Muscle of leg (tissue), 11 donors: ENCODE data around the gene SLC6A6. TPM values are rescaled to one million over a fixed set of nuclear protein-coding genes. Genes with fewer than 3 reads are reported as not detected.

Source experiments
- DNase-seq: peaks from one replicate; pipeline ENCODE4 v3.0.0; 2013
- H3K27ac ChIP-seq: one replicate; pipeline ENCODE4 v1.5.1; 2013; ENCODE audit warnings: mild to moderate bottlenecking, low read length, control low read depth
- H3K27me3 ChIP-seq: one replicate; pipeline ENCODE4 v1.6.1; 2013; ENCODE audit warnings: low read length; ENCODE audit not compliant: control insufficient read depth, insufficient read depth
- H3K36me3 ChIP-seq: one replicate; pipeline ENCODE4 v1.6.1; 2013; ENCODE audit warnings: low read length; ENCODE audit not compliant: control insufficient read depth, insufficient read depth
- H3K4me1 ChIP-seq: one replicate; pipeline ENCODE4 v1.6.1; 2013; ENCODE audit warnings: low read length; ENCODE audit not compliant: control insufficient read depth, insufficient read depth
- H3K4me3 ChIP-seq: one replicate; pipeline ENCODE4 v1.5.1; 2013; ENCODE audit warnings: low read length, control low read depth
- H3K9me3 ChIP-seq: replicated peaks from 2 replicates; pipeline ENCODE4 v1.6.1; 2013; ENCODE audit warnings: low read depth, low read length; ENCODE audit not compliant: control insufficient read depth
- WGBS: methylation state at CpG from one replicate; pipeline ENCODE4 v1.1.5; 2013; ENCODE audit warnings: missing lambda C conversion rate; ENCODE audit not compliant: insufficient coverage; 5-methylcytosine and 5-hydroxymethylcytosine counted together
- polyA plus RNA-seq, 8 donors: library from polyadenylated mRNA; unstranded; fragments of 120-200 nt; gene quantifications; one replicate each; pipeline versions ENCODE4 v1.2.1 to v1.2.3, GENCODE V29; 2013; ENCODE audit warnings: inconsistent platforms in 1 of 8, low replicate concordance in 1 of 8; ENCODE audit not compliant: insufficient read length in 8 of 8, insufficient read depth in 1 of 8
- total RNA-seq: library from RNA; stranded (reverse); fragments of 120-200 nt; gene quantifications from one replicate; pipeline ENCODE4 v1.2.4, GENCODE V29; 2013

Gene SLC6A6
- total and polyA plus RNA-seq, 9 donors = 2.6 to 4.7 (median 4.0) TPM

DNA sequence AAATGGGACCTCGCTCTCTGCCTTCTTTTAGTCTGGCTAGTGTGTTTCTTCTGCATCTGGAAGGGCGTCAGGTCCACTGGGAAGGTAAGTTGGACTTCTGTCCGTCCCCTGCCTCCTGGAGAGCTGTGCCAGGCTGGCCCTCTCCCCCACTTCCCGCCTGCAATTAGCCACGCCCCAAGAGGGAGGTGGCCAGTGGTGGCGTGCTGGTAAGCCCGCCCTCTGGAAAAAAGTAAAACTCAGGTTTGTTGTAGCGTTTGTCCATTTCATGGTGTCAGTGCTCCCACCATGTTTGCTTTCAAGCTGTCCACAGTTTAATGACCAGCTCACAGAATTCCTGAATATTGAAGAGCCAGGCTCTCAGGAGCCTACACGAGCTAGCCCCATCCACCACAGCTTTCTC lies 55.6 kb downstream of the SLC6A6 start:
- H3K4me1 ChIP-seq = peaks cover 43% of the 10 kb centered on the region
- H3K9me3 ChIP-seq = no peaks in the 10 kb centered on the region
- no peak overlapping the region for H3K4me3 ChIP-seq
- DNase-seq = no peak
- peaks cover 23% of the 10 kb centered on the region for H3K27me3 ChIP-seq
- no peaks in the 10 kb centered on the region for H3K36me3 ChIP-seq
- 33% methylated on average over 5 of the region's 9 CpGs for WGBS
- H3K27ac ChIP-seq = no peak overlapping the region

DNA sequence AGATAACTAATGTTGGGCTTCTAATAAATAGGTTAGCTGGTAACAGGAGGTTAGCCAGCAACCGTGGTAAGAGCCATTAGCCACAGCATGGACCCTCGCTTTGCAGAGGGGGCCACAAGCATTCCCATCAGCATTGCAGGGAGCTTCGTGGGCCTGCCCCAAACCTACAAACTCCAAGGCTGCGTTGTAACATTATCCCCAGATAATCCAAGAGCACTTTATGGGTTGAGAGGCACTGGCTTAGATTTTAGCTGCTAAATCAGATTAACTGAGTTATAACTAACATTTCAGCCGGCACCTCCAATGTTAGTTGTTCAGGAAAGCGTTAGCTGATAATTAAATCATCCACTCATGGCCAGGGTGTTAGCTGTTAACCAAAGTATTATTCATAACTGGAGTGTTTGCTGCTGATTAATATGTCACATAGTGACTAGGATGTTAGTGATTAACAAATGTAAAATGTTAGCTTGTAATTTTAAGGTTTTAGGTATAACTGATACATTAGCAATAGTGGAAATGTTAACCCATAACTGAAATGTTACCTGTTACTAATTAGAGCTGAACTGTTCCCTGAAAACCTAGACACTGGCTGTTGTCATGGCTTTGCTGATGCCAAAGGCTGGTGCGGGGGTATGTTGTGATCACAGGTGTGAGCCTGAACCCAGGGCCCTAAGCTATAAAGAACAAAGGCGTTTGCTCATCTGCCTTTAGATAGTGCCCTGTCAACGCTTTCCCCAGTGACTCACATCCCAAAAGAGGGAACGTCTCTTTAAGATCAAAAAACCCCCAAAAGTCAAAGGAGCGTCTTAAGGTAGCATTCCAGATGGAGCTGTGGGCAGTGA lies 56.2 kb downstream of the SLC6A6 start:
- H3K36me3 ChIP-seq = no peaks in the 10 kb centered on the region
- peaks cover 36% of the 10 kb centered on the region for H3K4me1 ChIP-seq
- 100% methylated on average over 2 of the region's 11 CpGs for WGBS
- no peaks in the 10 kb centered on the region for H3K9me3 ChIP-seq
- H3K27me3 ChIP-seq = peaks cover 23% of the 10 kb centered on the region
- no peak overlapping the region for H3K4me3 ChIP-seq
- DNase-seq = no peak
- no peak overlapping the region for H3K27ac ChIP-seq

DNA sequence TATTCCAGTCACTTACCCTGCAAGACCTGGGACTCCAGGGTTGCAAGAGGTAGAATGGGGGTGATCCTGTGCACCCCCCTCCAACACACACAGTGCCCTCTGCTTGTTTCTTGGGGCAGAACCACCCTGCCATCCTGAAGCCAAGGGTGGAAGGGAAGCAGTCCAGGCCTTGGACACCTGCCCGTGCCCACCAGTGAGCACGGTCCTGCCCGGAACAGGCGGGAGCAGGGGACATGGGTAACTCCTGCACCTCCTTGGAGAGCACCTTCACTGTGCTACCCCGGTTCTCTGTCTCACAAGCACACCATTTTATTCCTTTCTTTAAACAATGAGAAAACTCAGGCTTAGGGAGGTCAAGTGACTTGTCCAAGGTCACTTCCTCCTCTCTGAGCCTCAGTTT lies 57.0 kb downstream of the SLC6A6 start:
- H3K4me1 ChIP-seq = peaks cover 29% of the 10 kb centered on the region
- H3K36me3 ChIP-seq = no peaks in the 10 kb centered on the region
- WGBS = no CpG with 5 or more reads among the region's 5 CpGs
- no peaks in the 10 kb centered on the region for H3K9me3 ChIP-seq
- no peak for DNase-seq
- peaks cover 26% of the 10 kb centered on the region for H3K27me3 ChIP-seq
- H3K27ac ChIP-seq = no peak overlapping the region
- no peak overlapping the region for H3K4me3 ChIP-seq

DNA sequence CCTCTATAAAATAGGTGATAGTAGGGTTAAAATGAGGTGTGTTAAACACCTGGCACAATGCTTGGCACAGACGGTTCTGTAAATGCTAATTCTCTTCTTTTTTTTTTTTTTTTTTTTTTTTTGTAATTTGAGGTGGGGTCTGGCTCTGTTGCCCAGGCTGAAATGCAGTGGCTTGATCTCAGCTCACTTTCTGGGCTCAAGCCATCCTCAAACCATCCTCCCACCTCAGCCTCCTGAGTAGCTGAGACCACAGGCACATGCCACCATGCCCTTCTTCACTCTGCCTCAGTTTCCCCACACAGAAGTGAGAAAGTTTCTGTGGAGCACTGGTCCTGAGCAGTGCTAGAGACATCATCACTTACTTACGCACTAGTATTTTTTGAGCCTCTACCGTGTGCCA lies 57.4 kb downstream of the SLC6A6 start:
- Histone ChIP-seq H3K27ac (no peak overlapping the region), H3K4me1 (peaks cover 25% of the 10 kb centered on the region), H3K9me3 (no peaks in the 10 kb centered on the region), H3K4me3 (no peak overlapping the region), H3K27me3 (peaks cover 30% of the 10 kb centered on the region), H3K36me3 (no peaks in the 10 kb centered on the region)
- no peak for DNase-seq
- 94% methylated on average over 2 of the region's 3 CpGs for WGBS

DNA sequence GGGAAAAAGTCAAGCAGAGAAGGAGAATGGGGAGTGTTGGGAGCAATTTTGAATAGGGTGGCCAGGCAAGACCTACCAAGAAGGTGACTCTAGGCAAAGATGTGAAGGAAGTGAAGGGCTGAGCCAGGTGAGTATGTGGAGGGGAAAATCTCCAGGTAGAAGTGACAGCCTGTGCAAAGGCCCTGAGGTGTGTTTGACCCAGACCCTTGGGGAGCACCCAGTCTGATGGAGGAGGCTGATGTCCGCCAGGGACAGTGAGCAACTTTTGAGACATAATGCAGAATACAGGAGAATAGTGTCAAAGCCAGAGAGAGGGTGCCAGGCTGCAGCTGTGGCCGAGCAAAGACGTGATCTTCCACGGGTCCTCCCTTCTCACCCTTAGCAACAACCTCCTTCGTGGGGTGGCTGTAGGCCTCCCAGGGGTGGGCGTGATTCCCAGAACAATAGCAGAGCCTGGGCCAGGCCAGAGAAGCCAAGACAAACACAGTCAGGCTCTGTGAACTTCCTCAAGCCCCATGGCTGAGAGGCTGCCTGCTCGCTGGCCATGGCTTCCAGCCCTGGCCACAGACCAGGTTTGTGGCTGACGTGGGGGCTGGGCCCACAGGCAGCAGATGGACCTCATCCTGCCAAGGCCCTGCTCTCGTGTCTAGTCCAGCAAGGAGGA lies 58.1 kb downstream of the SLC6A6 start:
- DNase-seq = peak; percentile 59

DNA sequence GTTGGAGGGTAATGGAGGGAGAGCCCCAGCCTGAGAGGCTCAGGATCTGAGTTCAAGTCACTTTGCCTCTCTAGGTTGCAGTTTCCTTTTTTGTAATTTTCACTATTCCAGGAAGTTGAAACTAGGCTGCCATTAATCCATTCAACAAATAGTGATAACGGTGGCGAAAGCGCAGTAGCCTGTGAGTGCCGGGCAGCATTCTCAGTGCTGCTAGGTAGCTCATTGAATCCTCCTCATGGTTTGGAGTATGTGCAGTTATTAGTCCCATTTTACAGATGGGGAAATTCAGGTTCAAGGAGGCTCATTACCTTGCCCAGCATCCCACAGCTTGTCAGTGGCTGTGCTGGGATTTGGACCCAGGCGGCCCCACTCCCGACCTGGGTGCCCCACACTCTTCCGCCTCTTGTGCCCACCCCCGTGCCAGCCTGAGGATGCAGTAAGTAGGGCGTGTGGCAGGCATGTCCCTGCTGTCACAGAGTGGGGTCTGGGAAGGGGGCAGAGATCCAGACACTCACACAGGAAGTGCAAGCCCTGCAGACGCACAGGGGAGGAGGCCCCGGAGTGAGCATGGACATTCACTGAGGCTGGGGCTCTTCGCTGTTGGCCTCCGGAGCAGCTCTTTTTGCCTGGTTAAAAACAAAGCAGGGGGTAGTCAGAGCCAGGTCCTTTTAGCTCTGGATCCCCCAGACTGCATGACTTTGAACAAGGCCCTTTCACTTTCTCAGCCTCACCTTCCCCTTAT lies 58.8 kb downstream of the SLC6A6 start:
- H3K27me3 ChIP-seq = peaks cover 20% of the 10 kb centered on the region
- no peaks in the 10 kb centered on the region for H3K9me3 ChIP-seq
- WGBS = 87% methylated on average over 6 of the region's 13 CpGs
- no peak for DNase-seq
- no peaks in the 10 kb centered on the region for H3K36me3 ChIP-seq
- no peak overlapping the region for H3K4me3 ChIP-seq
- no peak overlapping the region for H3K27ac ChIP-seq
- peaks cover 12% of the 10 kb centered on the region for H3K4me1 ChIP-seq

More for the DNA sequence above, 58.1 kb downstream of the SLC6A6 start:
- Histone ChIP-seq H3K36me3 (no peaks in the 10 kb centered on the region), H3K27ac (no peak overlapping the region), H3K27me3 (peaks cover 25% of the 10 kb centered on the region), H3K4me3 (no peak overlapping the region), H3K4me1 (peaks cover 18% of the 10 kb centered on the region), H3K9me3 (no peaks in the 10 kb centered on the region)
- 46% methylated on average over 6 of the region's 9 CpGs for WGBS

DNA sequence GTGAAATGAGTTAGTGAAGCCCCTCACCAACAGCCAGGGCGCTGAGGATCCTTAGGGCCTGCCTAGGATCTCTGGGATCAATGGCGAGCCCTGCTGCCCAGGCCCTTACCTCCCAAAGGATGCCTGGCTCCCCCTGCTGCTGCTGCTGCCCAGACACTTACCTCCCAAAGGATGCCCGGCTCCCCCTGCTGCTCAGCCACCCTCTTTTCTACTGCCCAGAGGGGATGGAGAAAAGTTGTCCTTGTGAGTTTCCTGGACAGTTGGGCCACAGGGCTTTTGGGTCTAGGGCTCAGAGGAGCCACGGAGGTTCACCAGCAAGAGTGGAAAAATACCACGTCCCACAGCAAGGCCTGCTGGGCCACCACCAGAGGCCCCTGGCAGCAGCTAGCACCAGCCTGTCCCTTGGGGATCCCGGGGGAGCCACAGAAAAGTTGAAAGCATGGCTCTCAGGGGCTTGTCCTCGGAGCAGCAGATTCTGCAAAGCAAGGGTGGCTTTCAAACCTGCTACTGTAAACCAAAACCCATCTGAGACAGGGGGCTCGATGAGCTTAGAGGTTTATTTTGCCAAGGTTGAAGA lies 59.4 kb downstream of the SLC6A6 start:
- Histone ChIP-seq H3K36me3 (no peaks in the 10 kb centered on the region), H3K9me3 (no peaks in the 10 kb centered on the region)
- DNase-seq = no peak

DNA sequence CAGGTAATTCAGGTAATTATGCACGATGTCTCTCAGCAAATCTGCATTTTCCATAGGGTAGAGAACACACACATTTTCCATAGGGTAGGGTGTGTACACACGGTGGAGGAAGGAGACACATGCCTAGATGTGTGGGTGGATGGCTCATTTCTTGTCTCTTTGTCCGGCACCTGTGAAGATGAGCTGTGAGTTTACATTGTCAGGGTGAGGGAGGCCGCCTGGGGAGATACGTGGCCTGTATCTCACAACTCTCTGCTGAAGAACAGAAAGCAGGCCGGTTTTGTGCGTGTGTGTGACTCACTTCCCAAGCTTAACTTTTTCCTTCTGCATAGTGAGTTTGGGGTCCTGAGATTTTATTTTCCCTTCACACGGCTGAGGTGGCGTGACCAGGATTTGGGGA lies 60.3 kb downstream of the SLC6A6 start:
- DNase-seq = no peak
- Histone ChIP-seq H3K4me3 (no peak overlapping the region), H3K9me3 (no peaks in the 10 kb centered on the region), H3K27ac (no peak overlapping the region), H3K36me3 (no peaks in the 10 kb centered on the region), H3K4me1 (peaks cover 10% of the 10 kb centered on the region), H3K27me3 (peaks cover 13% of the 10 kb centered on the region)
- 100% methylated on average over 1 of the region's 9 CpGs for WGBS

More for the DNA sequence above, 59.4 kb downstream of the SLC6A6 start:
- WGBS = 84% methylated on average over 5 of the region's 8 CpGs
- Histone ChIP-seq H3K27ac (no peak overlapping the region), H3K4me1 (peaks cover 12% of the 10 kb centered on the region), H3K27me3 (peaks cover 18% of the 10 kb centered on the region), H3K4me3 (no peak overlapping the region)

DNA sequence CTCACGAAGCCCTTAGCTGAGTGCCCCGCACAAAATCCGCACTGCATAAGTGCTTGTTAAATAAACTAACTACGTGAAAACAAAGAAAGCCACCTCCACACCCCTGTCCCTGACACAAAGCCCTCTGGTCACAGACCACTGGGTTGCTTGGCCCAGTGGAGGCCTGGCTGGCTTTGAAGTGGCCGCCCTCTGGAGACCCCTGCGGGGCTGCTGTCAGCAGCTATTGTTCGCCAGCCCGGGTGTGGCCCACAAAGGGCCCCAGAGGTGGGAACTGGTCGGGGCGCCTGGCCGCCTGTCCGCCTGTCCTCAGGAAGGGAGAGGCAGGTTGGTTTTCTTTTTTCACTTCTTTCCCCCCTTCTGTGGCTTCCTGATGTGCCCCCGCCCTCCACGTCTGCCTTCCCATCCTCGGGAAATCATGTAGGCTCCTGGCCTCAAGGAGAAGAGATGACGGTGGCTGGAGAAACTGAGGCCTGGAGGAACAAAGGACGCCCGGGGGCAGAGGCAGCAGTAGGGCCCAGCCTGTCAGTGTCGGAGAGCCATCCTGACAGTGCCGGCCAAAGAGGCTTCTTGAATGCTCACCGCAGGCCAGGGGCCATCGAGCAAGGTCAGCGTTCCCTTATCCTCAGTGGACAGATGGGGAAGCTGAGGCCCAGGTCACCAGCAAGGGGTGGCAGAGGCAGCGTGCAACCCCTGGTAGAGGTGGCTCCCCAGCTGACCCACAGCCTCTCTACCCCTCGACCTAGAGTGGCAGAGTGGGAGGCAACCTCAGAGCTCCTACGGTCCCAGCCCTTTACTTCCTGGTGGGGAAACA lies 61.1 kb downstream of the SLC6A6 start:
- 81% methylated on average over 14 of the region's 26 CpGs for WGBS
- Histone ChIP-seq H3K4me3 (no peak overlapping the region), H3K9me3 (no peaks in the 10 kb centered on the region), H3K4me1 (peaks cover 5% of the 10 kb centered on the region), H3K36me3 (no peaks in the 10 kb centered on the region), H3K27ac (no peak overlapping the region), H3K27me3 (peaks cover 7% of the 10 kb centered on the region)
- no peak for DNase-seq
